Vagina (tissue), 2 donors: Measurements from ENCODE around the gene SMC3. TPM values are rescaled to one million over a fixed set of nuclear protein-coding genes. Genes with fewer than 3 reads are reported as not detected.

Source experiments
- DNase-seq, 2 donors: peaks; one replicate each; pipeline ENCODE4 v3.0.0-alpha.2; 2017; ENCODE audit errors: extremely low spot score in 2 of 2
- H3K27ac ChIP-seq: fragments of 200-600 bp; sonication (generic); one replicate; pipeline ENCODE4 v1.5.1; 2019
- H3K27me3 ChIP-seq: fragments of 200-600 bp; sonication (generic); one replicate; pipeline ENCODE4 v1.5.1; 2019
- H3K36me3 ChIP-seq, 2 donors: fragments of 200-600 bp; sonication (generic); one replicate each; pipeline ENCODE4 v1.5.1; 2017 to 2019
- H3K4me1 ChIP-seq: fragments of 200-600 bp; sonication (generic); one replicate; pipeline ENCODE4 v1.5.1; 2019
- H3K4me3 ChIP-seq, 2 donors: fragments of 200-600 bp; sonication (generic); 1 replicate in 1 of 2; 2 replicates in 1 of 2; pipeline ENCODE4 v1.5.1; 2016 to 2019
- H3K9me3 ChIP-seq: fragments of 200-600 bp; sonication (generic); one replicate; pipeline ENCODE4 v1.5.1; 2019
- CTCF ChIP-seq, 3 experiments: fragments of 450-650 bp in 2 of 3; fragments of 200-600 bp in 1 of 3; sonication (generic) in 1 of 3; IDR thresholded peaks; one replicate each; pipeline ENCODE4 v1.5.1; 2017 to 2019; ENCODE audit warnings: antibody characterized with exemption in 3 of 3, mild to moderate bottlenecking in 2 of 3, moderate library complexity in 2 of 3
- POLR2A ChIP-seq, 2 donors: fragments of 450-650 bp; IDR thresholded peaks; one replicate each; pipeline ENCODE4 v1.6.1; 2017; ENCODE audit warnings: antibody characterized with exemption in 2 of 2, mild to moderate bottlenecking in 2 of 2, moderate library complexity in 2 of 2
- POLR2AphosphoS5 ChIP-seq, 2 donors: sonication (generic); formaldehyde crosslinking; IDR thresholded peaks; one replicate each; pipeline ENCODE4 v1.9.0; 2017; ENCODE audit warnings: antibody characterized with exemption in 2 of 2, mild to moderate bottlenecking in 2 of 2, low read depth in 1 of 2; ENCODE audit not compliant: insufficient read depth in 1 of 2
- intact Hi-C: fragments of 100-400 bp; cut with DNase I; formaldehyde crosslinking; loops from one replicate; pipeline ENCODE4 v1.15.1; 2023
- small RNA-seq: library from RNA; depleted of rRNA; stranded (forward); fragments of <200 nt; gene quantifications from one replicate; pipeline ENCODE3, GENCODE V24; 2016
- total RNA-seq: library from RNA; depleted of rRNA; stranded (reverse); fragments of >200 nt; gene quantifications from one replicate; pipeline ENCODE4 v1.2.3, GENCODE V29; 2016

The SMC3 gene
- total RNA-seq, 1 donor from 2014 or later = 27.5 TPM

DNA sequence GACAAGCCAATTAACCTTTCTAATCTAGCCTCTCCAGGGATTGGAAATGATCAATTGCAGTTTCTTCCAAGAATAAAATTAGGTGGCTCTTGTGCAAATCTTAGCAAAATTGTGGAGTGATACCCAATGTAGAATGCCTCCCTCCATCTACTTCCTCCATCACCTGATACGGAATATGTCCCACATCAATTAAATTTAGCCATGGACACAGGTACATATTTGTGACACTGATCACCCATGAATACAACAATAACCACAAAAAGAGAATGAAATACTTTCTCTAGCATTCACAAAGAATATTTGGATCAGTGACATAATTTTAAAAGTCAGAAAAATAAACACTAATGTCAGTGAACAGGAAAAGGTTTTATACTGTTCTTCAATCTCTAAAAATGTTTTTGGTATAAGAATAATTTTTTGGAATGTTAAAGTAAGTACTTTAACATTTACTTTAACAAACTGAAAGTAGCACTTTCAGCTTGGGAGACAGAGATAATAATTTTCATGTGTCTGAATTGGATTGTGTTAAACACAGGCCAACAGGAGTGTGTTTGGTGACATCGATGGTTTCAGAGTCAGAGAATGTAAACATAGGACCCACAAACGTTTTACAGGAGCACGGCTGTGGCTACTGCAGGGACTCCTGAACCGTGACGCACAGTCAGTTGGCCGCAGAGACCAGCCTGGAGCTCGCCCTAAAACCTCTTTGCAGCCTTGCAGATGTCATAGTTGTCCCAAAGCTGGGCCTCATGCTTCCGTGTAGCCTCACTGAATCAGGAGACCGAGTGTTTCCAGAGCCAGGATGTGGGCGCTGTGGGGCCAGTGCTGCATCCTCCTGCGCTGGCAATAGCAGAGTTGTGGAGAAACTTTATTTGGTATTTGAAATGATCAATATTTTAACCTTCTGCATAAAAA, 83.8 kb downstream of the SMC3 start:
- H3K36me3 ChIP-seq = no peaks in the 10 kb centered on the region
- TF ChIP-seq POLR2A (IDR thresholded peaks at IDR 0.05) (no peak), CTCF (IDR thresholded peaks at IDR 0.05) (no peak), POLR2AphosphoS5 (IDR thresholded peaks at IDR 0.05; ENCODE audit: insufficient read depth in 1 of 2, low read depth in 1 of 2) (no peak)
- H3K27me3 ChIP-seq = no peaks in the 10 kb centered on the region
- no peaks in the 10 kb centered on the region for H3K9me3 ChIP-seq
- H3K27ac ChIP-seq = no peak overlapping the region
- no peak overlapping the region for H3K4me3 ChIP-seq
- H3K4me1 ChIP-seq = no peaks in the 10 kb centered on the region
- DNase-seq = no peak
- intact Hi-C loops = no loop called here

DNA sequence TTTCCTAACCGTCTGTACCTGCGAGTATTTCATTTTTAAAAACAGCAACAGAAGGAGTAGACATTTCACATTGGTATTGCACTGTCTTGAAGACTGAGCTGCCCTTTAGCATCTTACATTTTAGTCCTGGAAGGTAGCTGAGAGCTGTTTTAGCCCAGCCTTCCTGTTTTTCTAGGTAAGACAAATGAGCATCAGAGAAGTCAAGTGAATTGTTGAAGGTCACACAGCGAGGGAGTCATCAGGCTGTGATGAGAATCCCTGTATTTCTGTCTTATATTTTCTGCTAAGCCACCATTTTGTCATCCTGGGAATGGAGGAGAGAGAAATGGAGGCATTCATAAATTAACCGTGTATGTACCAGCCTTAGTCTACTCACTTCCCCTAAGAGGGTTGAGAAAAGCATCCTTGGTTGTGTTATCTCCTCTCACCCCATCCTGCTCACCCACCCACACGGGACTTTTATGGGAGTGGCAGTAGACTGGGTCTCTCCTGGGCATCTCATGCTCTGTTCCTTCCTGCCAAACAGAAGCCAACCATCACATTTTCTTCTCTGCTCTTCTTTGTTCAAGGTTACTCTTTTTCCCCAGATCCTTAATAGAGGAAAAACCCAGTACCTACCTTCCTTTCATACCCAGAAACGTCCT, 85.1 kb downstream of the SMC3 start:
- no peaks in the 10 kb centered on the region for H3K9me3 ChIP-seq
- H3K27ac ChIP-seq = no peak overlapping the region
- no peak for DNase-seq
- no peak overlapping the region for H3K4me3 ChIP-seq
- no peaks in the 10 kb centered on the region for H3K27me3 ChIP-seq
- intact Hi-C loops = no loop called here
- H3K36me3 ChIP-seq = no peaks in the 10 kb centered on the region
- no peaks in the 10 kb centered on the region for H3K4me1 ChIP-seq
- no peak for TF ChIP-seq POLR2A (IDR thresholded peaks at IDR 0.05)

Small RNA genes within 50 kb of the gene (small RNA-seq; reads per million reads assigned to genes)
- not detected for gene RF00019

Other genes starting within 250 kb of the SMC3 start
- gene DUSP5, start 69.8 kb upstream of the SMC3 start, total RNA-seq = 75.1 TPM
- gene RBM20, start 76.6 kb downstream of the SMC3 start, total RNA-seq = 5.2 TPM